ENCODE data around the gene TRIM24. TPM values are rescaled to one million over a fixed set of nuclear protein-coding genes. Genes with fewer than 3 reads are reported as not detected.

Gene TRIM24
- total RNA-seq = 4.6 and 5.1 TPM in 2 replicates

DNA sequence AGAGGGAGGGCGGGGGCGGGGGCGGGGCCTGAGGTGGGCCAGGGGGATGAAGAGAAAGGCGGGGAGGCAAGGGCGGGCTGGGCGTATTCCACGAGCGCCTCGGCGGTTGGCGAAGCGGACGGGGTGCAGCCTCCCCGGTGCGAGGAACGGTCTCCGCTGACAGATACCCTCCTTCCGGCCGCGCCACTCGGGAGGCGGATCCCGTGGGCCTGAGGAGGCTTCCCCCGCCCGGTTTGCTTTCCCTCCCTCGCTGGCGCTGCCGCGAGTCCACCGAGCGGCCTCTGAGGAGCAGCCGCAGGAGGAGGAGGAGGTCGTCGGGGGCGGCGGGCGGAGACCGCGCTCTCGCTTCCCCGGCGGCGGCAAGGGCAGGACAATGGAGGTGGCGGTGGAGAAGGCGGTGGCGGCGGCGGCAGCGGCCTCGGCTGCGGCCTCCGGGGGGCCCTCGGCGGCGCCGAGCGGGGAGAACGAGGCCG, at the start of gene TRIM24:
TSS of gene TRIM24 (plus strand) at position 84 of the 473 bp plus-strand sequence. CDS start at position 374, 290 bp downstream.

Other genes with a start within 250 kb of the TRIM24 start
- gene SVOPL, start 241.1 kb downstream of the TRIM24 start, total RNA-seq = not detected in 2 replicates

Measured in endothelial cell of coronary artery (primary cell).